ENCODE results near the gene EARS2.

EARS2 gene

DNA sequence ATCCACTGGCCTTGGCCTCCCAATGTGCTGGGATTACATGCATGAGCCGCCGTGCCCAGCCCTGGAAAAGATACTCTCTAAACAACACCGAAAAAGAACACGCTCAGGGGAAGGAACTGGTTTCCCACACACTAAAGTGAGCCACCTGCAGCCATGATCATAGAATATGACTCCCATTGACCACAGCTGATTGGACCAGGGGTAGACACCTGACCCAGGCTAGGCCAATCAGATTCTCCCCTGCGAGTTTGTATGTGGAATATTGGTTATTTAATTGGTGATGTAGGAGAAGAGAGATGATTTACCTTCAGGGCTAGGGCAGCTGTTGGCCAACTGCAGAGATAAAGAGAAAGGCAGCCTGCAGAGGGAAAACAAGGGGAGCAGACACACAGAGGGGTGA lies 37.9 kb downstream of the EARS2 start:
- Histone ChIP-seq H3K79me2 (ENCODE audit: insufficient read depth, low read length) (no peaks in the 10 kb centered on the region), H3F3A (ENCODE audit: insufficient read depth) (peaks cover 80% of the 10 kb centered on the region), H3K27ac (ENCODE audit: low read depth, low read length) (peak overlapping the region; percentile 97), H3K27me3 (ENCODE audit: low read length) (no peaks in the 10 kb centered on the region), H3K36me3 (ENCODE audit: low read length) (no peaks in the 10 kb centered on the region), H3K9ac (ENCODE audit: low read length) (peak overlapping the region; percentile 51), H3K4me3 (ENCODE audit: insufficient read depth, low read length, poor library complexity, severe bottlenecking) (no peak overlapping the region), H2AFZ (ENCODE audit: low read depth, low read length, severe bottlenecking) (no peak overlapping the region), H3K9me3 (ENCODE audit: insufficient read depth, low read length) (no peaks in the 10 kb centered on the region), H3K9me2 (replicated peaks; ENCODE audit: insufficient read depth, low read length) (no peaks in the 10 kb centered on the region), H4K20me1 (ENCODE audit: low read depth, low read length) (no peaks in the 10 kb centered on the region), H3K4me2 (ENCODE audit: low read depth, low read length, poor library complexity, severe bottlenecking) (peak overlapping the region; percentile 71)
- TF ChIP-seq EZH2phosphoT487 (conservative IDR thresholded peaks at IDR 0.05; ENCODE audit: low read length) (no peak), CTCF (IDR thresholded peaks at IDR 0.05; ENCODE audit: insufficient read depth, low read length, poor library complexity, severe bottlenecking) (no peak)

DNA sequence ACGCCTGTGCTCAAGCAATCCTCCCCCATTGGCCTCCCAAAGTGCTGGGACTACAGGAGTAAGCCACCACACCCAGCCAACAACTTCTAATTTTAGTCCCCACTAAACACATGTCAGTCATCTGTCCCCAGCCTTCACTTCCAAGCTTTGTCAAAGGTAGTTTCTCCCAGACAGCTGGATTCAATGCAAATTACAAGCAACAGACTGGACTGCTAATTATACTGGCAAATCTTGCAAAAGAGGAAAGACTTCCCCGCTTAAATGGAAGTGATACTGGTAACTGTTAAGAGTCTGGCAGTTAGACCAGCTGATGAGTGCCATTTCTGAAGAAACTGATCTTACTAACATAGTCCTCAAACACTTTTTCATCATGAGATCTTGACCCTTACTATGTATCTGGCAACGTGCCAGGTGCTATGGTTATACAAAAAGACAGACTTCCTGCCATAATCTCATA lies 38.7 kb downstream of the EARS2 start:
- no peaks in the 10 kb centered on the region for H3K79me2 ChIP-seq (ENCODE audit: insufficient read depth, low read length)
- H3K4me3 ChIP-seq (ENCODE audit: insufficient read depth, low read length, poor library complexity, severe bottlenecking) = peak overlapping the region; percentile 33
- no peaks in the 10 kb centered on the region for H3K36me3 ChIP-seq (ENCODE audit: low read length)
- peak overlapping the region; percentile 97 for H3K27ac ChIP-seq (ENCODE audit: low read depth, low read length)
- H3K4me2 ChIP-seq (ENCODE audit: low read depth, low read length, poor library complexity, severe bottlenecking) = peak overlapping the region; percentile 71
- H2AFZ ChIP-seq (ENCODE audit: low read depth, low read length, severe bottlenecking) = no peak overlapping the region
- H3K9ac ChIP-seq (ENCODE audit: low read length) = peak overlapping the region; percentile 40; the same call in 1 of the 2 replicates
- H3F3A ChIP-seq (ENCODE audit: insufficient read depth) = peaks cover 75% of the 10 kb centered on the region
- H3K9me2 ChIP-seq (replicated peaks; ENCODE audit: insufficient read depth, low read length) = no peaks in the 10 kb centered on the region
- no peaks in the 10 kb centered on the region for H3K27me3 ChIP-seq (ENCODE audit: low read length)
- H4K20me1 ChIP-seq (ENCODE audit: low read depth, low read length) = no peaks in the 10 kb centered on the region
- TF ChIP-seq CTCF (IDR thresholded peaks at IDR 0.05; ENCODE audit: insufficient read depth, low read length, poor library complexity, severe bottlenecking) (no peak), EZH2phosphoT487 (conservative IDR thresholded peaks at IDR 0.05; ENCODE audit: low read length) (no peak)
- no peaks in the 10 kb centered on the region for H3K9me3 ChIP-seq (ENCODE audit: insufficient read depth, low read length)

DNA sequence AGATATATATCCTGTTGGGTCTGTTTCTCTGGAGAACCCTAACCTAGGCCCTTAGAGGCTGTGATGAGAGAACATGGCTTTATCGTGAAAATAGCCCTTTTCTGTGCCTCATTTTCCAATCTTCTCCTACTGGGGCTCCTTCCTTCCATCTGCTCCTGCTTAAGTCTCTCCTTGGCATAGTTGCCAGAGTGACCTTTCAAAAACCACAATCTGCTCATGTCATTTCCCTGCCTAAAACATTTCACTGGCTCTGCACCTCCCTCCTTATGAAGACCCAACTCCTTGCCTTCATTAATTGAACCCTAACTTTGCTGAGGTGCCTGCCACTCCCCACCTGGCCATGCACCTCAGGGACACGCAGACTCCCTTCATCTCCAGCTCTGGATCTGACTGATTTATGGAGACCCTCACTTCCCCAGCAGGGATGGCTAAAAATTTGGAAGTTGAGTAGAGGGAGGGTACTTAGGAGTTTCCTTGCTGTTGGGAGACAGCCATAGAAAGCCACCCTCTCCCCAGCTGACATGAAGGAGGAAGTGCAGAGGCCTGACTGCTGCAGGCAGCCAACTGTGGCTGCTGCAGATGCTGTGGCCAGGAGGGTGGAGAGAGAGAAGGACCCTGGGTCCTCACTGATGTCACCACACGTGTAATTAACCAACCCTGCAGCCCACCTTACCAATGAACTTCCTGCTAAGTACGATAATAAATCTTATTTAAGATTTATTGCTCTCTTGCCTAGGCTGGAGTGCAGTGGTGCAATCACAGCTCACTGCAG lies 40.6 kb downstream of the EARS2 start:
- Histone ChIP-seq H3K27me3 (ENCODE audit: low read length) (no peaks in the 10 kb centered on the region), H3K9me2 (replicated peaks; ENCODE audit: insufficient read depth, low read length) (no peaks in the 10 kb centered on the region), H2AFZ (ENCODE audit: low read depth, low read length, severe bottlenecking) (no peak overlapping the region), H3K9ac (ENCODE audit: low read length) (peak overlapping the region; percentile 52), H3K9me3 (ENCODE audit: insufficient read depth, low read length) (no peaks in the 10 kb centered on the region), H3K4me2 (ENCODE audit: low read depth, low read length, poor library complexity, severe bottlenecking) (peak overlapping the region; percentile 47), H3K36me3 (ENCODE audit: low read length) (no peaks in the 10 kb centered on the region), H3K27ac (ENCODE audit: low read depth, low read length) (peak overlapping the region; percentile 97), H3K4me3 (ENCODE audit: insufficient read depth, low read length, poor library complexity, severe bottlenecking) (no peak overlapping the region), H3F3A (ENCODE audit: insufficient read depth) (peaks cover 71% of the 10 kb centered on the region), H4K20me1 (ENCODE audit: low read depth, low read length) (no peaks in the 10 kb centered on the region), H3K79me2 (ENCODE audit: insufficient read depth, low read length) (no peaks in the 10 kb centered on the region)
- TF ChIP-seq CTCF (IDR thresholded peaks at IDR 0.05; ENCODE audit: insufficient read depth, low read length, poor library complexity, severe bottlenecking) (no peak), EZH2phosphoT487 (conservative IDR thresholded peaks at IDR 0.05; ENCODE audit: low read length) (no peak)
